ENCODE data around the gene KRT15. TPM values are rescaled to one million over a fixed set of nuclear protein-coding genes. Genes with fewer than 3 reads are reported as not detected.

The KRT15 gene
- not detected in 3 replicates for total RNA-seq
- long read RNA-seq, result 0 reads

- TF ChIP-seq CTCF (IDR thresholded peaks at IDR 0.05), result no peak
- H3K27me3 Mint-ChIP-seq (ENCODE audit: low read depth), result peaks cover 11% of the 10 kb centered on the region
- peaks cover 8% of the 10 kb centered on the region for H3K4me1 Mint-ChIP-seq (ENCODE audit: low read depth)
- H3K27ac Mint-ChIP-seq (ENCODE audit: unreplicated experiment), result no peak within 1 kb of the TSS
- H3K36me3 Mint-ChIP-seq (ENCODE audit: low read depth), result no peaks in the 10 kb centered on the region
- no peak for DNase-seq (ENCODE audit: low spot score)
- no peaks in the 10 kb centered on the region for H3K9me3 Mint-ChIP-seq (ENCODE audit: low read depth)
- H3K4me3 Mint-ChIP-seq (ENCODE audit: unreplicated experiment), result no peak within 1 kb of the TSS
Measured at GRCh38 chr17:41518789-41519449, at the start of gene KRT15. TSS of gene KRT15 (minus strand) at chr17:41518890. CDS start at chr17:41518827, 63 bp downstream.

GRCh38 chr17:41567317-41567716, 48.6 kb upstream of the KRT15 start:
- no peak for TF ChIP-seq CTCF (IDR thresholded peaks at IDR 0.05)
- H3K36me3 Mint-ChIP-seq (ENCODE audit: low read depth), result no peaks in the 10 kb centered on the region
- no peaks in the 10 kb centered on the region for H3K9me3 Mint-ChIP-seq (ENCODE audit: low read depth)
- H3K27me3 Mint-ChIP-seq (ENCODE audit: low read depth), result peaks cover 67% of the 10 kb centered on the region
- DNase-seq (ENCODE audit: low spot score), result no peak
- no peak overlapping the region for H3K4me3 Mint-ChIP-seq (ENCODE audit: unreplicated experiment)
- H3K27ac Mint-ChIP-seq (ENCODE audit: unreplicated experiment), result no peak overlapping the region
- H3K4me1 Mint-ChIP-seq (ENCODE audit: low read depth), result no peaks in the 10 kb centered on the region

GRCh38 chr17:41565338-41565737, 46.6 kb upstream of the KRT15 start:
- Mint-ChIP-seq H3K27me3 (ENCODE audit: low read depth) (peaks cover 67% of the 10 kb centered on the region), H3K9me3 (ENCODE audit: low read depth) (no peaks in the 10 kb centered on the region), H3K4me3 (ENCODE audit: unreplicated experiment) (no peak overlapping the region), H3K27ac (ENCODE audit: unreplicated experiment) (no peak overlapping the region), H3K4me1 (ENCODE audit: low read depth) (no peaks in the 10 kb centered on the region), H3K36me3 (ENCODE audit: low read depth) (no peaks in the 10 kb centered on the region)
- DNase-seq (ENCODE audit: low spot score), result no peak
- no peak for TF ChIP-seq CTCF (IDR thresholded peaks at IDR 0.05)

- Mint-ChIP-seq H3K27me3 (ENCODE audit: low read depth) (peaks cover 59% of the 10 kb centered on the region), H3K36me3 (ENCODE audit: low read depth) (no peaks in the 10 kb centered on the region)
Measured at GRCh38 chr17:41563607-41564170, 45.0 kb upstream of the KRT15 start.

GRCh38 chr17:41561554-41561953, 42.9 kb upstream of the KRT15 start:
- Mint-ChIP-seq H3K27me3 (ENCODE audit: low read depth) (peaks cover 52% of the 10 kb centered on the region), H3K36me3 (ENCODE audit: low read depth) (no peaks in the 10 kb centered on the region), H3K4me3 (ENCODE audit: unreplicated experiment) (no peak overlapping the region), H3K27ac (ENCODE audit: unreplicated experiment) (no peak overlapping the region), H3K9me3 (ENCODE audit: low read depth) (no peaks in the 10 kb centered on the region), H3K4me1 (ENCODE audit: low read depth) (no peaks in the 10 kb centered on the region)
- no peak for DNase-seq (ENCODE audit: low spot score)
- TF ChIP-seq CTCF (IDR thresholded peaks at IDR 0.05), result no peak

More at GRCh38 chr17:41563607-41564170, 45.0 kb upstream of the KRT15 start:
- DNase-seq (ENCODE audit: low spot score), result no peak
- Mint-ChIP-seq H3K4me1 (ENCODE audit: low read depth) (no peaks in the 10 kb centered on the region), H3K27ac (ENCODE audit: unreplicated experiment) (no peak overlapping the region), H3K4me3 (ENCODE audit: unreplicated experiment) (no peak overlapping the region), H3K9me3 (ENCODE audit: low read depth) (no peaks in the 10 kb centered on the region)
- TF ChIP-seq CTCF (IDR thresholded peaks at IDR 0.05), result no peak
